K562 (cell line): ENCODE data around the gene TPBGL. TPM values are rescaled to one million over a fixed set of nuclear protein-coding genes. Genes with fewer than 3 reads are reported as not detected.

Experiments
- ATAC-seq: fragments of 200-7000 bp; cut with Tn5 transposase; 3 replicates; pipeline ENCODE4 v1.9.1; 2020; ENCODE audit warnings: moderate library complexity
- BruUV-seq: library from RNA; stranded (reverse); fragments of 400-500 nt; replicated peaks from 2 replicates; lab custom pipeline; 2021; lab: Mats Ljungman, UMichigan
- CTCF ChIA-PET: fragments of 300-600 bp; formaldehyde crosslinking; extraction: SDS; loops from one replicate; lab custom pipeline; 2021; ENCODE audit warnings: low intra/inter-chr PET ratio; lab: Yijun Ruan, JAX
- POLR2A ChIA-PET: fragments of 300-600, 350-650 bp; sonication (Branson Sonifier 250); formaldehyde crosslinking; extraction: SDS; loops from one replicate; lab custom pipeline; 2021; ENCODE audit warnings: antibody characterized with exemption, inconsistent platforms; lab: Yijun Ruan, JAX
- DNase-seq, 4 experiments: peaks; one replicate each; pipeline versions ENCODE4 v3.0.0 to v3.0.0-alpha.2; 2011 to 2018; ENCODE audit warnings: low spot score in 3 of 4, mixed read lengths in 3 of 4; ENCODE audit errors: extremely low read depth in 1 of 4
- FAIRE-seq: peaks from 2 replicates; lab custom pipeline; 2011; peaks lifted over from hg19 to GRCh38; lab: Jason Lieb, UNC
- H2AFZ ChIP-seq: 2 replicates; pipeline ENCODE4 v1.6.0; 2011; ENCODE audit warnings: low read depth, low read length, control low read depth, inconsistent platforms
- H3K27ac ChIP-seq: fragments of 200-600 bp; 3 replicates; pipeline ENCODE4 v1.8.0; 2011; ENCODE audit warnings: low read depth, mild to moderate bottlenecking, control low read depth, inconsistent platforms, low read length, moderate library complexity, mixed read lengths; ENCODE audit errors: extremely low read depth
- H3K27me3 ChIP-seq, 2 experiments: fragments of 300-600 bp in 1 of 2; 2 replicates in 1 of 2; 3 replicates in 1 of 2; pipeline versions ENCODE4 v1.6.0 to v1.8.0; 2011; ENCODE audit warnings: inconsistent platforms in 2 of 2, low read length in 2 of 2, mild to moderate bottlenecking in 1 of 2, mixed read lengths in 1 of 2, moderate library complexity in 1 of 2; ENCODE audit not compliant: control insufficient read depth in 2 of 2, insufficient read depth in 2 of 2
- H3K36me3 ChIP-seq: fragments of 300-600 bp; 3 replicates; pipeline ENCODE4 v1.8.0; 2011; ENCODE audit warnings: mild to moderate bottlenecking, low read length, inconsistent platforms; ENCODE audit not compliant: control insufficient read depth, insufficient read depth
- H3K4me1 ChIP-seq, 2 experiments: fragments of 200-600 bp in 1 of 2; replicated peaks in 1 of 2; 2 replicates in 1 of 2; 3 replicates in 1 of 2; pipeline versions ENCODE4 v1.5.1 to v1.8.0; 2011; ENCODE audit warnings: inconsistent platforms in 2 of 2, low read length in 2 of 2, mild to moderate bottlenecking in 1 of 2, mixed read lengths in 1 of 2, moderate library complexity in 1 of 2; ENCODE audit not compliant: control insufficient read depth in 2 of 2, insufficient read depth in 2 of 2
- H3K4me2 ChIP-seq: 2 replicates; pipeline ENCODE4 v1.6.1; 2011; ENCODE audit warnings: low read length, control low read depth, inconsistent platforms, mixed read lengths; ENCODE audit not compliant: insufficient read depth
- H3K4me3 ChIP-seq: fragments of 200-600 bp; sonication (generic), shearing (Covaris generic); 2 replicates; pipeline ENCODE4 v1.5.1; 2016; ENCODE audit warnings: control low read depth, inconsistent platforms
- H3K79me2 ChIP-seq: fragments of 200-600 bp; 3 replicates; pipeline ENCODE4 v1.8.0; 2011; ENCODE audit warnings: low read length, inconsistent platforms; ENCODE audit not compliant: control insufficient read depth, insufficient read depth
- H3K9ac ChIP-seq, 2 experiments: 2 replicates each; pipeline versions ENCODE4 v1.6.0 to v1.6.1; 2011; ENCODE audit warnings: low read depth in 2 of 2, low read length in 2 of 2, control low read depth in 1 of 2, inconsistent platforms in 1 of 2, mild to moderate bottlenecking in 1 of 2, mixed read lengths in 1 of 2; ENCODE audit not compliant: insufficient read depth in 1 of 2
- H3K9me1 ChIP-seq: one replicate; pipeline ENCODE4 v1.6.0; 2011; ENCODE audit warnings: inconsistent platforms, mild to moderate bottlenecking, low read length, moderate library complexity; ENCODE audit not compliant: control insufficient read depth, insufficient read depth
- H3K9me3 ChIP-seq: replicated peaks from 2 replicates; pipeline ENCODE4 v1.5.1; 2011; ENCODE audit warnings: low read depth, low read length, inconsistent platforms; ENCODE audit not compliant: control insufficient read depth, insufficient read depth
- H4K20me1 ChIP-seq: replicated peaks from 2 replicates; pipeline ENCODE4 v1.6.1; 2011; ENCODE audit warnings: low read length, inconsistent platforms, mixed read lengths; ENCODE audit not compliant: control insufficient read depth, insufficient read depth
- ATF3 ChIP-seq, 2 experiments: fragments of 450-650 bp in 1 of 2; sonication (generic) in 1 of 2; formaldehyde crosslinking in 1 of 2; IDR thresholded peaks in 1 of 2; conservative IDR thresholded peaks in 1 of 2; 2 replicates each; pipeline versions ENCODE4 v1.6.1 to v1.8.1; 2016 to 2023; ENCODE audit warnings: mild to moderate bottlenecking in 2 of 2, moderate library complexity in 2 of 2, inconsistent platforms in 1 of 2, missing genetic modification reagents in 1 of 2
- ATF7 ChIP-seq: fragments of 450-650 bp; IDR thresholded peaks from 2 replicates; pipeline ENCODE4 v1.7.1; 2014; ENCODE audit warnings: mild to moderate bottlenecking, moderate library complexity
- BRF1 ChIP-seq: IDR thresholded peaks from 3 replicates; pipeline ENCODE4 v1.6.1; 2011; ENCODE audit warnings: borderline replicate concordance, mild to moderate bottlenecking; ENCODE audit not compliant: insufficient read length; ENCODE audit errors: extremely low read depth
- CREM ChIP-seq: IDR thresholded peaks from 2 replicates; pipeline ENCODE4 v1.6.1; 2014; ENCODE audit warnings: antibody characterized with exemption, low read depth
- GTF2E2 ChIP-seq: fragments of 200-800 bp; sonication (Bioruptor generic); IDR thresholded peaks from 2 replicates; pipeline ENCODE4 v1.6.1; 2016; ENCODE audit warnings: missing genetic modification characterization, missing compliant biosample characterization
- MEF2D ChIP-seq: conservative IDR thresholded peaks from 2 replicates; pipeline ENCODE4 v1.6.1; 2016; ENCODE audit warnings: low read depth, missing genetic modification characterization, missing compliant biosample characterization
- POU5F1 ChIP-seq: fragments of 150-350 bp; IDR thresholded peaks from 2 replicates; pipeline ENCODE4 v1.6.1; 2014; ENCODE audit warnings: borderline replicate concordance, low read length, low read depth, mild to moderate bottlenecking; ENCODE audit not compliant: partially characterized antibody
- RB1 ChIP-seq: fragments of 450-650 bp; IDR thresholded peaks from 2 replicates; pipeline ENCODE4 v1.6.1; 2017; ENCODE audit warnings: low read depth, mild to moderate bottlenecking
- RBM25 ChIP-seq: fragments of 200-400 bp; formaldehyde crosslinking; IDR thresholded peaks from 2 replicates; pipeline ENCODE4 v1.6.1; 2018; ENCODE audit warnings: low read length, low read depth, moderate library complexity; ENCODE audit not compliant: severe bottlenecking
- SMARCE1 ChIP-seq: fragments of 450-650 bp; IDR thresholded peaks from 2 replicates; pipeline ENCODE4 v1.7.1; 2016; ENCODE audit warnings: mild to moderate bottlenecking
- SREBF2 ChIP-seq: sonication (generic); formaldehyde crosslinking; IDR thresholded peaks from 2 replicates; pipeline ENCODE4 v1.4.0; 2020; ENCODE audit warnings: mild to moderate bottlenecking, missing genetic modification reagents
- ZBTB43 ChIP-seq: sonication (generic); formaldehyde crosslinking; IDR thresholded peaks from 2 replicates; pipeline ENCODE4 v1.8.0; 2023; ENCODE audit warnings: mild to moderate bottlenecking, missing genetic modification reagents
- ZNF140 ChIP-seq: fragments of 250-450 bp; sonication (Bioruptor Pico); IDR thresholded peaks from 2 replicates; pipeline ENCODE4 v1.8.0; 2021; ENCODE audit warnings: moderate library complexity, mild to moderate bottlenecking, inconsistent platforms
- ZNF23 ChIP-seq: fragments of 250-450 bp; sonication (Bioruptor Pico); IDR thresholded peaks from 2 replicates; pipeline ENCODE4 v1.4.0; 2020; ENCODE audit warnings: mild to moderate bottlenecking
- ZNF239 ChIP-seq: fragments of 250-450 bp; sonication (Bioruptor Pico); IDR thresholded peaks from 2 replicates; pipeline ENCODE4 v1.4.0; 2020; ENCODE audit warnings: mild to moderate bottlenecking
- ZNF644 ChIP-seq: fragments of 200-800 bp; sonication (Bioruptor generic); IDR thresholded peaks from 2 replicates; pipeline ENCODE4 v1.6.1; 2016; ENCODE audit warnings: low read depth, missing genetic modification characterization, missing compliant biosample characterization
- ZNF830 ChIP-seq: fragments of 250-450 bp; sonication (Bioruptor Pico); IDR thresholded peaks from 2 replicates; pipeline ENCODE4 v1.5.0; 2021; ENCODE audit warnings: mild to moderate bottlenecking
- WGBS: fragments of 100-300 bp; shearing (Covaris generic); methylation state at CpG from one replicate; pipeline ENCODE4 v1.1.6; 2016; ENCODE audit warnings: low coverage, mixed read lengths; ENCODE audit not compliant: insufficient coverage; ENCODE audit errors: missing lambda C conversion rate; 5-methylcytosine and 5-hydroxymethylcytosine counted together
- in situ Hi-C: fragments of 300-500 bp; cut with MboI; formaldehyde crosslinking; loops from 4 replicates; pipeline ENCODE4 v1.15.0; 2018; ENCODE audit warnings: inconsistent platforms, mixed read lengths
- intact Hi-C: fragments of 100-400 bp; cut with micrococcal nuclease; formaldehyde crosslinking; loops from 2 replicates; pipeline ENCODE4 v1.14.2; 2022
- polyA plus RNA-seq, 8 experiments: library from polyadenylated mRNA; depleted of rRNA in 4 of 8; stranded (reverse) in 5 of 8; unstranded in 3 of 8; fragments of >200 nt; fragmentation: Nextera tagmentation in 2 of 8; fragmentation: Illumina TruSeq in 1 of 8; extraction: Ambion mirVana in 2 of 8; extraction: Trizol in 1 of 8; gene quantifications; 2 replicates each; pipeline versions ENCODE4 v1.2.1 to v1.2.3, GENCODE V29; 2011 to 2014; ENCODE audit warnings: inconsistent platforms in 1 of 8, missing spikeins in 1 of 8
- total RNA-seq, 7 experiments: library from RNA; depleted of rRNA in 6 of 7; stranded (reverse); fragments of >200 nt in 6 of 7; fragmentation: Illumina TruSeq in 2 of 7; extraction: Trizol in 2 of 7; gene quantifications; 2 replicates each; pipeline versions ENCODE4 v1.2.1 to v1.2.3, GENCODE V29; 2011 to 2021; ENCODE audit warnings: low replicate concordance in 1 of 7
- TF ChIP-seq, protein P1 (sequence below): fragments of 250-450 bp; sonication (Bioruptor Pico); IDR thresholded peaks from 2 replicates; pipeline ENCODE4 v1.9.0; 2021; ENCODE audit warnings: mild to moderate bottlenecking
- TF ChIP-seq, protein P2 (sequence below): fragments of 250-450 bp; sonication (Bioruptor Pico); IDR thresholded peaks from 2 replicates; pipeline ENCODE4 v1.5.1; 2021; ENCODE audit warnings: mild to moderate bottlenecking

Gene TPBGL
- total and polyA plus RNA-seq, 9 of the 15 experiments (the other 6 are each of a cell fraction or from before 2014, with no cell fraction given): 0.04 to 0.11 (median 0.06) TPM; not detected in 6

DNA sequence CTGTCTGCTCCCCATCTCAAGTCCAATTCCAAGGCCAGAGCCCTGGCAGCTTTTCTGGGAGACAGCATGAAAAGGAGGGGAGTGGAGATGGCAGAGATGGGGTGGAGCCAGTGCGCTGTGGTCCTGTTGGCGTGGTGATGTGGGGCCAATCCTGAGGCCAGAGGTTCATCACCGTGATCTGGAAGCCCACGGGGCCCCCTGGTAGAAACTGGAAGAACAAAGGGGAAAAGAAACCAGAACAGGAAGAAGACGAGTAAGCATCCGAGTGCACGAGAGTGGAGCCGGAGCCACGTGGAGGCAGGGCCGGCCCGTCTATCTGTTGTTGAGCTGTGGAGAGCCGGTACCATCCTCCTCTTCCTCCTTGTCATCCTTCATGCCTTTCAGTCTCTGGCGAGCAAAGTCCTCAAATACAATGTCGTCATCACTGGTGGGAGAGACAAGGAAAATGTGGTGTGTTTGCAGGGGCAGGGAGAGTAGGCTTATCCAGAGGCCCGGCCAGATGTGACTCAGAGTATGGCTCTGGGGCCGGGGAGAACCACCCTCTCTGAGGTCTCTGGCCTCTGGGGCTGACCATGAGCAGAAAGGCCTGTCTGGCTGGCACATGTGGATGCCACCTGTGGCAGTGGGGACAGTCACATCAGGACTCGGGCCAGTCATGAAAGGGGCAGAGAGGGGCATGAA lies 25.4 kb downstream of the TPBGL start:
- H3K79me2 ChIP-seq: no peaks in the 10 kb centered on the region
- peaks cover 0 to 14% of the 10 kb centered on the region in 2 experiments; a peak in 2 of 5 replicates for H3K4me1 ChIP-seq
- H3K27me3 ChIP-seq: no peaks in the 10 kb centered on the region
- H3K9me3 ChIP-seq: no peaks in the 10 kb centered on the region
- POLR2A ChIA-PET: no interaction called here
- peaks cover 6% of the 10 kb centered on the region for H3K9me1 ChIP-seq
- CTCF ChIA-PET: no interaction called here
- H3K4me3 ChIP-seq: no peak overlapping the region
- no peak overlapping the region for H3K4me2 ChIP-seq
- 0 out of 4 replicates have a peak overlapping the region, but pooled peaks of 1 of the 2 experiments have one; percentile 1 for H3K9ac ChIP-seq
- in situ Hi-C loops (no loop called here), intact Hi-C loops (no loop called here)
- FAIRE-seq: no peak
- no peak overlapping the region for H3K27ac ChIP-seq
- no peak for ATAC-seq
- no TSS peak for BruUV-seq
- no peak overlapping the region for H2AFZ ChIP-seq
- peaks cover 5% of the 10 kb centered on the region; the same call in 1 of the 2 replicates for H4K20me1 ChIP-seq
- 62% methylated on average over 16 of the region's 17 CpGs for WGBS
- DNase-seq: no peak
- peaks cover 23% of the 10 kb centered on the region; the same call in 1 of the 3 replicates for H3K36me3 ChIP-seq
- TF ChIP-seq, protein P1, sequence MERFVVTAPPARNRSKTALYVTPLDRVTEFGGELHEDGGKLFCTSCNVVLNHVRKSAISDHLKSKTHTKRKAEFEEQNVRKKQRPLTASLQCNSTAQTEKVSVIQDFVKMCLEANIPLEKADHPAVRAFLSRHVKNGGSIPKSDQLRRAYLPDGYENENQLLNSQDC (CRISPR knock-in tag): no peak
- TF ChIP-seq RBM25 (no peak), POU5F1 (no peak), ZNF830 (no peak), ZNF239 (CRISPR knock-in tag) (no peak), ZNF23 (CRISPR knock-in tag) (no peak), ZNF140 (CRISPR knock-in tag) (no peak), GTF2E2 (tag) (no peak), ATF7 (peak; percentile 28; the same call in 1 of the 2 replicates), CREM (0 out of 2 replicates have a peak, but pooled peaks have one; percentile 17), BRF1 (no peak), SMARCE1 (no peak), ATF3 (IDR thresholded peaks at IDR 0.05) (peak; percentile 69), ATF3 (CRISPR knock-in tag; conservative IDR thresholded peaks at IDR 0.05) (no peak), ZNF644 (tag) (no peak), RB1 (no peak), SREBF2 (no peak), MEF2D (tag) (no peak), ZBTB43 (CRISPR knock-in tag) (no peak)
- TF ChIP-seq, protein P2, sequence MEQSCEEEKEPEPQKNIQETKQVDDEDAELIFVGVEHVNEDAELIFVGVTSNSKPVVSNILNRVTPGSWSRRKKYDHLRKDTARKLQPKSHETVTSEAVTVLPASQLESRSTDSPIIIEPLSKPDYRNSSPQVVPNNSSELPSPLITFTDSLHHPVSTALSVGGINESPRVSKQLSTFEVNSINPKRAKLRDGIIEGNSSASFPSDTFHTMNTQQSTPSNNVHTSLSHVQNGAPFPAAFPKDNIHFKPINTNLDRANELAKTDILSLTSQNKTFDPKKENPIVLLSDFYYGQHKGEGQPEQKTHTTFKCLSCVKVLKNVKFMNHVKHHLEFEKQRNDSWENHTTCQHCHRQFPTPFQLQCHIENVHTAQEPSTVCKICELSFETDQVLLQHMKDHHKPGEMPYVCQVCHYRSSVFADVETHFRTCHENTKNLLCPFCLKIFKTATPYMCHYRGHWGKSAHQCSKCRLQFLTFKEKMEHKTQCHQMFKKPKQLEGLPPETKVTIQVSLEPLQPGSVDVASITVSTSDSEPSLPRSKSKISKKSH (CRISPR knock-in tag): no peak
